ENCODE results near the gene MTARC2. TPM values are rescaled to one million over a fixed set of nuclear protein-coding genes. Genes with fewer than 3 reads are reported as not detected.

The MTARC2 gene
- total and polyA plus RNA-seq, 2 experiments from 2014 or later, result 36.4 to 54.5 TPM

- Histone ChIP-seq H3K4me1 (ENCODE audit: low read depth) (peaks cover 29% of the 10 kb centered on the region), H3K27me3 (no peaks in the 10 kb centered on the region), H3K27ac (no peak overlapping the region), H3K36me3 (no peaks in the 10 kb centered on the region), H3K9me3 (ENCODE audit: low read depth) (no peaks in the 10 kb centered on the region), H3K4me3 (no peak overlapping the region)
- no peak for TF ChIP-seq CTCF (IDR thresholded peaks at IDR 0.05; ENCODE audit: low read depth, low read length)
- no peak for DNase-seq (ENCODE audit: low read depth in 1 of 2, low spot score in 1 of 2)
Observed at GRCh38 chr1:220824031-220824989, 76.2 kb downstream of the MTARC2 start.

GRCh38 chr1:220825819-220826551 is 77.9 kb downstream of the MTARC2 start:
- H3K4me3 ChIP-seq, result no peak overlapping the region
- no peak overlapping the region for H3K27ac ChIP-seq
- DNase-seq (ENCODE audit: low read depth in 1 of 2, low spot score in 1 of 2), result peak; percentile 33 to 40
- H3K4me1 ChIP-seq (ENCODE audit: low read depth), result peaks cover 30% of the 10 kb centered on the region
- H3K36me3 ChIP-seq, result no peaks in the 10 kb centered on the region
- H3K27me3 ChIP-seq, result no peaks in the 10 kb centered on the region
- H3K9me3 ChIP-seq (ENCODE audit: low read depth), result no peaks in the 10 kb centered on the region
- TF ChIP-seq CTCF (IDR thresholded peaks at IDR 0.05; ENCODE audit: low read depth, low read length), result no peak

- Histone ChIP-seq H3K27me3 (no peaks in the 10 kb centered on the region), H3K4me3 (no peak overlapping the region), H3K36me3 (no peaks in the 10 kb centered on the region), H3K4me1 (ENCODE audit: low read depth) (peaks cover 30% of the 10 kb centered on the region), H3K9me3 (ENCODE audit: low read depth) (no peaks in the 10 kb centered on the region), H3K27ac (no peak overlapping the region)
- no peak for DNase-seq (ENCODE audit: low read depth in 1 of 2, low spot score in 1 of 2)
- no peak for TF ChIP-seq CTCF (IDR thresholded peaks at IDR 0.05; ENCODE audit: low read depth, low read length)
Observed at GRCh38 chr1:220826729-220827128, 78.6 kb downstream of the MTARC2 start.

GRCh38 chr1:220827445-220828178 is 79.5 kb downstream of the MTARC2 start:
- DNase-seq (ENCODE audit: low read depth in 1 of 2, low spot score in 1 of 2), result peak in 1 of 2 donors; percentile 3
- peaks cover 30% of the 10 kb centered on the region for H3K4me1 ChIP-seq (ENCODE audit: low read depth)
- no peaks in the 10 kb centered on the region for H3K36me3 ChIP-seq
- H3K27me3 ChIP-seq, result no peaks in the 10 kb centered on the region
- H3K27ac ChIP-seq, result no peak overlapping the region
- no peaks in the 10 kb centered on the region for H3K9me3 ChIP-seq (ENCODE audit: low read depth)
- TF ChIP-seq CTCF (IDR thresholded peaks at IDR 0.05; ENCODE audit: low read depth, low read length), result no peak
- H3K4me3 ChIP-seq, result no peak overlapping the region

- no peak for TF ChIP-seq CTCF (IDR thresholded peaks at IDR 0.05; ENCODE audit: low read depth, low read length)
- no peak overlapping the region for H3K27ac ChIP-seq
- no peaks in the 10 kb centered on the region for H3K36me3 ChIP-seq
Observed at GRCh38 chr1:220828179-220828490, 80.0 kb downstream of the MTARC2 start.

More at GRCh38 chr1:220828179-220828490, 80.0 kb downstream of the MTARC2 start:
- Histone ChIP-seq H3K9me3 (ENCODE audit: low read depth) (no peaks in the 10 kb centered on the region), H3K4me1 (ENCODE audit: low read depth) (peaks cover 30% of the 10 kb centered on the region), H3K4me3 (no peak overlapping the region), H3K27me3 (no peaks in the 10 kb centered on the region)
- peak in 1 of 2 donors; percentile 12 for DNase-seq (ENCODE audit: low read depth in 1 of 2, low spot score in 1 of 2)
